Thyroid gland (tissue), 4 donors: ENCODE results near the gene COX19. TPM values are rescaled to one million over a fixed set of nuclear protein-coding genes. Genes with fewer than 3 reads are reported as not detected.

Source experiments
- DNase-seq, 2 donors: peaks; one replicate each; pipeline ENCODE4 v3.0.0-alpha.2; 2019
- H3K27ac ChIP-seq, 3 donors: fragments of 200-600 bp; sonication (generic); 1 replicate in 2 of 3; 2 replicates in 1 of 3; pipeline ENCODE4 v1.5.1; 2016 to 2019; ENCODE audit warnings: mild to moderate bottlenecking in 1 of 3, moderate library complexity in 1 of 3
- H3K27me3 ChIP-seq: fragments of 200-600 bp; sonication (generic); one replicate; pipeline ENCODE4 v1.5.1; 2019
- H3K36me3 ChIP-seq, 2 donors: fragments of 200-600 bp; sonication (generic); one replicate each; pipeline ENCODE4 v1.5.1; 2016 to 2019
- H3K4me1 ChIP-seq, 2 donors: fragments of 200-600 bp; sonication (generic); one replicate each; pipeline ENCODE4 v1.5.1; 2017 to 2019
- H3K4me3 ChIP-seq, 3 donors: fragments of 200-600 bp; sonication (generic); replicated peaks in 1 of 3; 1 replicate in 2 of 3; 2 replicates in 1 of 3; pipeline ENCODE4 v1.5.1; 2016; ENCODE audit warnings: mild to moderate bottlenecking in 1 of 3
- H3K9me3 ChIP-seq: fragments of 200-600 bp; sonication (generic); one replicate; pipeline ENCODE4 v1.5.1; 2017
- CTCF ChIP-seq, 6 experiments: fragments of 200-600 bp in 3 of 6; fragments of 450-650 bp in 3 of 6; sonication (generic) in 3 of 6; IDR thresholded peaks; one replicate each; pipeline ENCODE4 v1.5.1; 2016 to 2019; ENCODE audit warnings: antibody characterized with exemption in 6 of 6, mild to moderate bottlenecking in 2 of 6, inconsistent platforms in 1 of 6, moderate library complexity in 1 of 6
- POLR2A ChIP-seq, 2 donors: fragments of 450-650 bp; IDR thresholded peaks; one replicate each; pipeline ENCODE4 v1.6.1; 2017; ENCODE audit warnings: antibody characterized with exemption in 2 of 2, mild to moderate bottlenecking in 2 of 2, moderate library complexity in 1 of 2
- WGBS, 2 donors: methylation state at CpG; one replicate each; pipeline ENCODE4 v1.1.5; 2017; 5-methylcytosine and 5-hydroxymethylcytosine counted together
- intact Hi-C: fragments of 100-400 bp; cut with DNase I; formaldehyde crosslinking; loops from one replicate; pipeline ENCODE4 v1.15.1; 2023
- total RNA-seq, 4 donors: library from RNA; depleted of rRNA; stranded (reverse); fragments of >200 nt; gene quantifications; one replicate each; pipeline ENCODE4 v1.2.3, GENCODE V29; 2016

COX19 gene
- total RNA-seq, 4 donors from 2014 or later, result 8.2 to 28.2 (median 17.8) TPM

- no peaks in the 10 kb centered on the region for H3K36me3 ChIP-seq
- no peak overlapping the region for H3K27ac ChIP-seq
- intact Hi-C loops, result no loop called here
- H3K27me3 ChIP-seq, result no peaks in the 10 kb centered on the region
- no peaks in the 10 kb centered on the region for H3K9me3 ChIP-seq
- peaks cover 3 to 20% of the 10 kb centered on the region in 2 donors for H3K4me1 ChIP-seq
- TF ChIP-seq CTCF (IDR thresholded peaks at IDR 0.05) (no peak), POLR2A (IDR thresholded peaks at IDR 0.05) (no peak)
- no peak overlapping the region for H3K4me3 ChIP-seq
- WGBS, 2 donors, result 79% methylated on average over 20 of the region's 20 CpGs
- no peak for DNase-seq
These were observed 16.1 kb downstream of the COX19 start for GRCh38 chr7:959271-959670.

- Histone ChIP-seq H3K9me3 (no peaks in the 10 kb centered on the region), H3K36me3 (no peaks in the 10 kb centered on the region), H3K27me3 (no peaks in the 10 kb centered on the region), H3K4me3 (no peak overlapping the region), H3K27ac (no peak overlapping the region), H3K4me1 (peaks cover 4 to 17% of the 10 kb centered on the region in 2 donors)
- 79 to 82% methylated on average over 25 to 32 of the region's 36 CpGs for WGBS, 2 donors
- intact Hi-C loops, result no loop called here
- no peak for DNase-seq
- TF ChIP-seq POLR2A (IDR thresholded peaks at IDR 0.05) (no peak), CTCF (IDR thresholded peaks at IDR 0.05) (no peak)
These were observed 16.8 kb downstream of the COX19 start for GRCh38 chr7:958221-959200.

- DNase-seq, result no peak
- H3K27ac ChIP-seq, result no peak overlapping the region
- no peaks in the 10 kb centered on the region for H3K9me3 ChIP-seq
- WGBS, 2 donors, result 69 to 80% methylated on average over 7 to 23 of the region's 32 CpGs
- intact Hi-C loops, result no loop called here
- TF ChIP-seq POLR2A (IDR thresholded peaks at IDR 0.05), result no peak
- TF ChIP-seq CTCF (IDR thresholded peaks at IDR 0.05), result no peak
- H3K36me3 ChIP-seq, result no peaks in the 10 kb centered on the region
- H3K27me3 ChIP-seq, result no peaks in the 10 kb centered on the region
- H3K4me3 ChIP-seq, result no peak overlapping the region
- peaks cover 7 to 14% of the 10 kb centered on the region in 2 donors for H3K4me1 ChIP-seq
These were observed 17.7 kb downstream of the COX19 start for GRCh38 chr7:957418-958220.

- Histone ChIP-seq H3K4me3 (no peak overlapping the region), H3K9me3 (no peaks in the 10 kb centered on the region), H3K4me1 (peaks cover 7 to 14% of the 10 kb centered on the region in 2 donors), H3K27me3 (no peaks in the 10 kb centered on the region), H3K27ac (no peak overlapping the region), H3K36me3 (no peaks in the 10 kb centered on the region)
- no peak for DNase-seq
- intact Hi-C loops, result no loop called here
- no peak for TF ChIP-seq CTCF (IDR thresholded peaks at IDR 0.05)
- no peak for TF ChIP-seq POLR2A (IDR thresholded peaks at IDR 0.05)
- WGBS, 2 donors, result 82 to 85% methylated on average over 10 of the region's 10 CpGs
These were observed 19.3 kb downstream of the COX19 start for GRCh38 chr7:956031-956430.
